Thymus (tissue), 11 donors: Measurements from ENCODE around the gene MBOAT1. TPM values are rescaled to one million over a fixed set of nuclear protein-coding genes. Genes with fewer than 3 reads are reported as not detected.

Experiments
- DNase-seq, 9 donors: peaks; one replicate each; pipeline ENCODE4 v3.0.0-alpha.2; 2013; ENCODE audit warnings: low spot score in 9 of 9, low read depth in 6 of 9, missing footprints in 1 of 9
- H3K27ac ChIP-seq, 2 donors: one replicate each; pipeline ENCODE4 v1.5.1; 2013; ENCODE audit warnings: control low read depth in 1 of 2, low read depth in 1 of 2, low read length in 1 of 2, mild to moderate bottlenecking in 1 of 2, moderate library complexity in 1 of 2
- H3K27me3 ChIP-seq, 2 donors: one replicate each; pipeline ENCODE4 v1.5.1; 2013; ENCODE audit warnings: low read length in 1 of 2; ENCODE audit not compliant: control insufficient read depth in 2 of 2, insufficient read depth in 1 of 2
- H3K36me3 ChIP-seq, 2 donors: one replicate each; pipeline ENCODE4 v1.5.1; 2013; ENCODE audit warnings: low read length in 1 of 2, mild to moderate bottlenecking in 1 of 2, moderate library complexity in 1 of 2; ENCODE audit not compliant: control insufficient read depth in 2 of 2, insufficient read depth in 2 of 2
- H3K4me1 ChIP-seq, 2 donors: one replicate each; pipeline ENCODE4 v1.5.1; 2013; ENCODE audit warnings: low read length in 2 of 2; ENCODE audit not compliant: control insufficient read depth in 2 of 2, insufficient read depth in 2 of 2
- H3K4me3 ChIP-seq, 2 donors: one replicate each; pipeline ENCODE4 v1.5.1; 2013; ENCODE audit warnings: low read length in 2 of 2, control low read depth in 1 of 2, mild to moderate bottlenecking in 1 of 2
- H3K9me3 ChIP-seq, 2 donors: one replicate each; pipeline ENCODE4 v1.5.1; 2013; ENCODE audit warnings: low read length in 1 of 2, mild to moderate bottlenecking in 1 of 2; ENCODE audit not compliant: control insufficient read depth in 2 of 2, insufficient read depth in 1 of 2
- WGBS: extraction: QIAGEN DNeasy Blood & Tissue Kit; methylation state at CpG from one replicate; pipeline ENCODE4 v1.1.7; 2013; 5-methylcytosine and 5-hydroxymethylcytosine counted together
- polyA plus RNA-seq: library from polyadenylated mRNA; stranded (reverse); fragments of 200-250 nt; gene quantifications from one replicate; pipeline ENCODE4 v1.2.3, GENCODE V29; 2013
- total RNA-seq: library from RNA; stranded (reverse); fragments of 120-200 nt; gene quantifications from one replicate; pipeline ENCODE4 v1.2.4, GENCODE V29; 2013
- donor health status: healthy.

Gene MBOAT1
- total and polyA plus RNA-seq, 2 donors = 2.3 to 4.7 TPM

GRCh38 chr6:20198775-20199174, 13.5 kb downstream of the MBOAT1 start:
- Histone ChIP-seq H3K4me1 (peaks cover 0 to 4% of the 10 kb centered on the region in 2 donors), H3K9me3 (no peaks in the 10 kb centered on the region), H3K4me3 (no peak overlapping the region), H3K27ac (no peak overlapping the region), H3K27me3 (no peaks in the 10 kb centered on the region), H3K36me3 (no peaks in the 10 kb centered on the region)
- WGBS = 95% methylated on average over 6 of the region's 6 CpGs
- no peak for DNase-seq

GRCh38 chr6:20198156-20198774, 14.0 kb downstream of the MBOAT1 start:
- 98% methylated on average over 6 of the region's 6 CpGs for WGBS
- Histone ChIP-seq H3K4me1 (no peaks in the 10 kb centered on the region), H3K27me3 (no peaks in the 10 kb centered on the region), H3K36me3 (no peaks in the 10 kb centered on the region), H3K4me3 (no peak overlapping the region), H3K9me3 (no peaks in the 10 kb centered on the region), H3K27ac (no peak overlapping the region)
- DNase-seq = no peak

- 98% methylated on average over 3 of the region's 3 CpGs for WGBS
- Histone ChIP-seq H3K9me3 (no peaks in the 10 kb centered on the region), H3K4me3 (no peak overlapping the region), H3K27me3 (no peaks in the 10 kb centered on the region), H3K4me1 (no peaks in the 10 kb centered on the region), H3K36me3 (no peaks in the 10 kb centered on the region), H3K27ac (no peak overlapping the region)
- no peak for DNase-seq
Observed at GRCh38 chr6:20197251-20197650, 15.0 kb downstream of the MBOAT1 start.

- Histone ChIP-seq H3K4me3 (no peak overlapping the region), H3K36me3 (no peaks in the 10 kb centered on the region), H3K4me1 (no peaks in the 10 kb centered on the region), H3K27ac (no peak overlapping the region), H3K9me3 (no peaks in the 10 kb centered on the region), H3K27me3 (no peaks in the 10 kb centered on the region)
- WGBS = 95% methylated on average over 4 of the region's 4 CpGs
- no peak for DNase-seq
Observed at GRCh38 chr6:20192625-20193024, 19.6 kb downstream of the MBOAT1 start.

- 94% methylated on average over 1 of the region's 1 CpG for WGBS
- Histone ChIP-seq H3K4me1 (no peaks in the 10 kb centered on the region), H3K4me3 (no peak overlapping the region), H3K27me3 (no peaks in the 10 kb centered on the region), H3K27ac (no peak overlapping the region), H3K9me3 (no peaks in the 10 kb centered on the region), H3K36me3 (no peaks in the 10 kb centered on the region)
- no peak for DNase-seq
Observed at GRCh38 chr6:20191992-20192391, 20.3 kb downstream of the MBOAT1 start.

- no peak overlapping the region for H3K4me3 ChIP-seq
- no peak for DNase-seq
Observed at GRCh38 chr6:20188630-20189075, 23.6 kb downstream of the MBOAT1 start.

GRCh38 chr6:20186981-20187380, 25.3 kb downstream of the MBOAT1 start:
- no peak overlapping the region for H3K27ac ChIP-seq
- H3K4me3 ChIP-seq = no peak overlapping the region
- H3K27me3 ChIP-seq = no peaks in the 10 kb centered on the region
- no peak for DNase-seq
- 97% methylated on average over 5 of the region's 5 CpGs for WGBS
- no peaks in the 10 kb centered on the region for H3K4me1 ChIP-seq
- no peaks in the 10 kb centered on the region for H3K36me3 ChIP-seq
- no peaks in the 10 kb centered on the region for H3K9me3 ChIP-seq

More at GRCh38 chr6:20188630-20189075, 23.6 kb downstream of the MBOAT1 start:
- no peaks in the 10 kb centered on the region for H3K9me3 ChIP-seq
- no peaks in the 10 kb centered on the region for H3K27me3 ChIP-seq
- no peak overlapping the region for H3K27ac ChIP-seq
- H3K36me3 ChIP-seq = no peaks in the 10 kb centered on the region
- no peaks in the 10 kb centered on the region for H3K4me1 ChIP-seq

- Histone ChIP-seq H3K4me1 (no peaks in the 10 kb centered on the region), H3K9me3 (no peaks in the 10 kb centered on the region), H3K36me3 (no peaks in the 10 kb centered on the region), H3K27me3 (no peaks in the 10 kb centered on the region), H3K27ac (no peak overlapping the region), H3K4me3 (no peak overlapping the region)
- 96% methylated on average over 3 of the region's 3 CpGs for WGBS
- no peak for DNase-seq
Observed at GRCh38 chr6:20183706-20184105, 28.6 kb downstream of the MBOAT1 start.

GRCh38 chr6:20182926-20183521, 29.2 kb downstream of the MBOAT1 start:
- Histone ChIP-seq H3K27ac (no peak overlapping the region), H3K4me3 (no peak overlapping the region), H3K27me3 (no peaks in the 10 kb centered on the region), H3K9me3 (no peaks in the 10 kb centered on the region), H3K4me1 (no peaks in the 10 kb centered on the region), H3K36me3 (no peaks in the 10 kb centered on the region)
- 93% methylated on average over 2 of the region's 2 CpGs for WGBS
- DNase-seq = no peak
